ENCODE data around the gene PSD4. TPM values are rescaled to one million over a fixed set of nuclear protein-coding genes. Genes with fewer than 3 reads are reported as not detected.
A peak's percentile ranks its signal among the peaks of the same experiment; 100 is the strongest.

The PSD4 gene
- total RNA-seq, 3 donors from 2014 or later = 40.8 to 91.3 (median 64.4) TPM

DNA sequence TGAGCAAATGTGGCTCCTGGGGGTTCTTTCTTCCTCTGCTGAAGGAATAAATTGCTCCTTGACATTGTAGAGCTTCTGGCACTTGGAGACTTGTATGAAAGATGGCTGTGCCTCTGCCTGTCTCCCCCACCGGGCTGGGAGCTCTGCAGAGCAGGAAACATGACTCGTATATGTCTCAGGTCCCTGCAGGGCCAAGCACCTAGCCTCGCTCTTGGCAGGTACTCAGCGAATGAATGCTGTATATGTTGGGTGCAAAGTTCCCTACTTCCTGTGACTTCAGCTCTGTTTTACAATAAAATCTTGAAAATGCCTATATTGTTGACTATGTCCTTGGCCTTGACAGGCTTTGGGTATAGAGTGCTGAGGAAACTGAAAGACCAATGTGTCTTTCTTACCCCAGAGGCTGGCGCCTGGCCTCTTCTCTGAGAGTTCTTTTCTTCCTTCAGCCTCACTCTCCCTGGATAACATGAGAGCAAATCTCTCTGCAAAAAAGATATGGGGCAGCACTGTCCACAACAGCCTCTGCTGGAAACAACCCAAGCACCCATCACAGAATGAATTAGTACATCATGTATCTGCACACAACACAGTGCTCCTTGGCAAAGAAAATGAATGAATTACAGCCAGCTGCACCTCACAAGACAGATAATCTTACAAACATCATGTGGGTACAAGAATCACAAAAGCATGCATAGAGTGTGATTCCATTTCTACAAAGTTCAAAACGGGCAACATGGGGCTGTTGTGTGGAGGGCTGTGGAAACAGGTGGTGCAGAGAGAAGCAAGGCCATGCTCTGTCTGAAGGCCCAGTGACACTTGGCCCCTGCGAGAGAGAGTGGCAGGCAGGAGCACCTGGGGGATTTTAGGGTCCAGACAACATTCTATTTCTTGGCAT lies 39.8 kb upstream of the PSD4 start:
- peak in 2 of 3 donors; percentile 43 to 50 for DNase-seq
- Histone ChIP-seq H3K36me3 (ENCODE audit: low read depth) (no peaks in the 10 kb centered on the region), H3K4me3 (no peak overlapping the region), H3K4me1 (ENCODE audit: low read depth) (no peaks in the 10 kb centered on the region), H3K9me3 (no peaks in the 10 kb centered on the region)
- intact Hi-C loops (cut with DNase I, micrococcal nuclease) = loop anchor here in 1 of 2 donors (10.0 kb wide), 1 partner anchor 241 kb away; no protein-coding TSS in a partner anchor
- TF ChIP-seq, protein P1, sequence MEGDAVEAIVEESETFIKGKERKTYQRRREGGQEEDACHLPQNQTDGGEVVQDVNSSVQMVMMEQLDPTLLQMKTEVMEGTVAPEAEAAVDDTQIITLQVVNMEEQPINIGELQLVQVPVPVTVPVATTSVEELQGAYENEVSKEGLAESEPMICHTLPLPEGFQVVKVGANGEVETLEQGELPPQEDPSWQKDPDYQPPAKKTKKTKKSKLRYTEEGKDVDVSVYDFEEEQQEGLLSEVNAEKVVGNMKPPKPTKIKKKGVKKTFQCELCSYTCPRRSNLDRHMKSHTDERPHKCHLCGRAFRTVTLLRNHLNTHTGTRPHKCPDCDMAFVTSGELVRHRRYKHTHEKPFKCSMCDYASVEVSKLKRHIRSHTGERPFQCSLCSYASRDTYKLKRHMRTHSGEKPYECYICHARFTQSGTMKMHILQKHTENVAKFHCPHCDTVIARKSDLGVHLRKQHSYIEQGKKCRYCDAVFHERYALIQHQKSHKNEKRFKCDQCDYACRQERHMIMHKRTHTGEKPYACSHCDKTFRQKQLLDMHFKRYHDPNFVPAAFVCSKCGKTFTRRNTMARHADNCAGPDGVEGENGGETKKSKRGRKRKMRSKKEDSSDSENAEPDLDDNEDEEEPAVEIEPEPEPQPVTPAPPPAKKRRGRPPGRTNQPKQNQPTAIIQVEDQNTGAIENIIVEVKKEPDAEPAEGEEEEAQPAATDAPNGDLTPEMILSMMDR (IDR thresholded peaks at IDR 0.05) = no peak
- peak; percentile 83 for ATAC-seq

DNA sequence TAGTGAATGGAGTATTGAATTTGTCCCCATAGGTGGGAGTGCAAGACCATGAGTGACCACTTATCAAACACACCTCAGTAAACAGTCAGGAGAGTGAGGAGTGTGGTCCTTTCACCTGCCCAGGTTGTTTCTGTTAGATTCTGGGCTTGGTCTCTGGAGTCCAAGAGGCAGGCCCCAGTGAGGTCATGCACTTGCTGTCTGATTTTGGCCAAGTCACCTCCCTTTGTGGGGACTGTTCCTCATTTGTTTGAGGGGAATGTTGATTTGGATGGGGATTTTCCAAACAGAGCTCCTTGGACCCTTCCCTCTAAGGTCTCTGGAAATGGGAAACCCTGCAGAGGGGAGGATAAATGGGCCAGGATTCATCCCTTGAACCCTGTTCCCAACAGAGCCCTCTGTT lies 39.1 kb upstream of the PSD4 start:
- H3K4me3 ChIP-seq = no peak overlapping the region
- intact Hi-C loops (cut with DNase I, micrococcal nuclease) = loop anchor here (5.0 to 10.0 kb wide), 2 partner anchors 63 to 240 kb away; no protein-coding TSS in a partner anchor
- H3K36me3 ChIP-seq (ENCODE audit: low read depth) = no peaks in the 10 kb centered on the region
- no peaks in the 10 kb centered on the region for H3K9me3 ChIP-seq
- ATAC-seq = no peak
- no peak for DNase-seq
- H3K4me1 ChIP-seq (ENCODE audit: low read depth) = no peaks in the 10 kb centered on the region
- TF ChIP-seq, protein P1 (IDR thresholded peaks at IDR 0.05) = no peak

DNA sequence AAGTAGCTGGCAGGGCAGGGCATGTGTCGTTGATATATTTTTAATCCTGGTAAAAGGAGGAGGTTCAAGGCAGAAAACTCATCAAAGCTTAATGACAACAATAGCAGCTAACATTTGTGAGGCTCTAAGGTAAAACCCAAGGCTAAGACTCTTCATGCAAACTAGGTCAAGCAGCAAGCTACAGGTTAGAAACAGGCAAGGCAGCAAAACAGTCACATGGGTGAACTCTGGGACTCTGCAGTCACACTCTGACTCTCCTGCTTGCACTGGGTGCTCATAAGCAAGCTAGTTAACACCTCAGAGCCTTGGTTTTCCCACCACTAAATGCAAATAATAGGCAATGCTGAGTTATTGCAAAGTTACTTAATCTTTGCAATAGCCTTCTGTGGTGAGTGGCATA lies 38.5 kb upstream of the PSD4 start:
- TF ChIP-seq, protein P1 (IDR thresholded peaks at IDR 0.05) = no peak
- ATAC-seq = no peak
- H3K4me3 ChIP-seq = no peak overlapping the region
- no peaks in the 10 kb centered on the region for H3K4me1 ChIP-seq (ENCODE audit: low read depth)
- no peaks in the 10 kb centered on the region for H3K9me3 ChIP-seq
- intact Hi-C loops (cut with DNase I, micrococcal nuclease) = loop anchor here (5.0 to 10.0 kb wide), 2 partner anchors 62 to 239 kb away; no protein-coding TSS in a partner anchor
- no peak for DNase-seq
- no peaks in the 10 kb centered on the region for H3K36me3 ChIP-seq (ENCODE audit: low read depth)

DNA sequence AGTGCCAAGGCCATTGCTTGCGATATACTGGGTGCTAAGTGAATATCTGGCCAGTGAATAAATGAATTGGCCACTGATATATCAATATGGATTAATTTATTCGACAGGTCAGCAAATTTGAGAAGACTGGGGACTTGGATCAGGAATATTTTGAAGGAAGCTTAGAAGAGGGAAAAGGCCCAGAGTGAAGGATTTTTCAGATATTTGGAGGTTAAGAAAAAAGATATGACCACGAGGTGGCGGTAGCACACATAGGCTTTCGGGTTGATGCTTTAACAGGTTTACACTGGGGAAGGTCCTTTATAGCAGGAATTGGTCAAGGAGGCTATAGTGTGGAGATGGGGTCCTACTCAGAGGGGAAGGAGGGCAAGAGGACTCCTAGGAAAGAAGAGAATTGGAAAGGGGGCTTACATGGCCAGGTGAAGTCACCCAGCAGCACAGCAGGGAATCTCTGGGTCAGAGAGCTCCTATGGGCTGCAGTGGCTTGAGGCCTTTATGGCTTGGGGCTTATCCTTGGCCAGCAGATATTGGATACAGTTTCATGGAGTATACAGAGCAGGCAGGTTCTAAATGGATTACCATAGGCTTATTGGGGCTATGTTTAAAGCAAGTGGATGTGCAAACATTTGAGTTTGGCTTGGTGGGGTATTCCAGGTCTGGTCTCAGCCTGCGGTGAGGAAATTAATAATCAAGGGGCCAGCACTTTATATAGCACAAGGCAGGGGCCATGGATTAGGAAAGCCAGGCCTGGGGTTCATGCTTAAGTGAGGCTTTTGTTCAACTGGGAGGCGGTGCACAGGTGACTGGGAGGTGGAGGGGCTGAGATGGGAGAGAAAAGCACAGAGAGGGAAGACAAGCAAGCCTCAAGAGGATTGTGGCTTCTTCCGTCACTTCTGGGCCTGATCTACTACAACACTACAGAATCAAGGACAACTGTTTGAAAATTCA lies 36.7 kb upstream of the PSD4 start:
- ATAC-seq (peak; percentile 55), DNase-seq (peak in 1 of 3 donors; percentile 86)
- TF ChIP-seq, protein P1 (IDR thresholded peaks at IDR 0.05) = peak; percentile 32
- Histone ChIP-seq H3K36me3 (ENCODE audit: low read depth) (no peaks in the 10 kb centered on the region), H3K9me3 (no peaks in the 10 kb centered on the region), H3K4me1 (ENCODE audit: low read depth) (no peaks in the 10 kb centered on the region), H3K4me3 (no peak overlapping the region)
- intact Hi-C loops (cut with DNase I, micrococcal nuclease) = loop anchor here (5.0 to 10.0 kb wide), 2 partner anchors 60 to 238 kb away; no protein-coding TSS in a partner anchor

DNA sequence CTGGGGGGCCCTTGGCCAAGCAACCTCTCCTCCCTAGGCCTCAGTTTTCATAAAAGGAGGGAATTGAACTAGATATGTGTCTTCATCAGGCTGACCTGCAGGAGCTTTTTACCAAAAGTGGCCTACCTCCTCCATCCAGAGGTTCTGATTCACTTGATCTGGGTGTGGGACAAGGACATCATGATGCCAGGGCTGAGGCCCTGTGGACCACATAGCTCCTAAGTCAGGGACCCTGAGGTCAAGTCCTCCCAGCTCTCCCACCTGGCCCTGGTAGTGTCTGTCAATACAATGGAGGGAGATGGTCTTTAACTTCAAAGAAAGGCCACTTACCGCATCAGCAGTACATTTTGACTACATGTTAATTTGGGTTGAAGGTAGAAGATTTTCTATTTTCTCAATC lies 35.9 kb upstream of the PSD4 start:
- TF ChIP-seq, protein P1 (IDR thresholded peaks at IDR 0.05) = no peak
- no peak overlapping the region for H3K4me3 ChIP-seq
- DNase-seq (no peak), ATAC-seq (no peak)
- H3K4me1 ChIP-seq (ENCODE audit: low read depth) = no peaks in the 10 kb centered on the region
- H3K36me3 ChIP-seq (ENCODE audit: low read depth) = no peaks in the 10 kb centered on the region
- H3K9me3 ChIP-seq = no peaks in the 10 kb centered on the region
- intact Hi-C loops (cut with DNase I, micrococcal nuclease) = loop anchor here (5.0 to 10.0 kb wide), 2 partner anchors 59 to 237 kb away; no protein-coding TSS in a partner anchor
